Body of pancreas (tissue), 4 donors: Measurements from ENCODE around the gene GALE.

Source experiments
- CTCF ChIP-seq, 7 experiments: fragments of 450-650 bp in 4 of 7; fragments of 200-600 bp in 3 of 7; sonication (generic) in 3 of 7; IDR thresholded peaks; one replicate each; pipeline ENCODE4 v1.5.1; 2016 to 2019; ENCODE audit warnings: antibody characterized with exemption in 7 of 7
- POLR2A ChIP-seq, 3 donors: fragments of 450-650 bp; IDR thresholded peaks; one replicate each; pipeline ENCODE4 v1.6.1; 2016; ENCODE audit warnings: antibody characterized with exemption in 3 of 3, mild to moderate bottlenecking in 2 of 3

GRCh38 chr1:23772854-23773242 is 27.7 kb downstream of the GALE start:
- TF ChIP-seq POLR2A (IDR thresholded peaks at IDR 0.05): no peak
- TF ChIP-seq CTCF (IDR thresholded peaks at IDR 0.05): no peak
